Iris pigment epithelial cell (primary cell): ENCODE measurements around the gene FBL.
A peak's percentile ranks its signal among the peaks of the same experiment; 100 is the strongest.

Source experiments
- DNase-seq: peaks from one replicate; pipeline ENCODE4 v3.0.0-alpha.2; 2011; ENCODE audit warnings: low read depth

The FBL gene

GRCh38 chr19:39842693-39843435 is 3.3 kb downstream of the FBL start:
- DNase-seq = no peak

- no peak for DNase-seq
These were observed 5.1 kb downstream of the FBL start for GRCh38 chr19:39841041-39841440.

- DNase-seq = no peak
These were observed 5.7 kb downstream of the FBL start for GRCh38 chr19:39840492-39840891.

- no peak for DNase-seq
These were observed 6.4 kb downstream of the FBL start for GRCh38 chr19:39839678-39840327.

GRCh38 chr19:39838569-39838968 is 7.6 kb downstream of the FBL start:
- DNase-seq = no peak

- no peak for DNase-seq
These were observed 8.2 kb downstream of the FBL start for GRCh38 chr19:39837978-39838377.

GRCh38 chr19:39834287-39834841 is 11.8 kb downstream of the FBL start:
- no peak for DNase-seq

- DNase-seq = peak; percentile 97
These were observed 12.5 kb downstream of the FBL start, which contains the start of gene DYRK1B for GRCh38 chr19:39833464-39834286. DYRK1B (minus strand) TSS chr19:39834162; CDS start chr19:39831867, 2,295 bp downstream.

GRCh38 chr19:39833160-39833463 is 13.1 kb downstream of the FBL start:
- no peak for DNase-seq

- no peak for DNase-seq
These were observed 13.7 kb downstream of the FBL start for GRCh38 chr19:39832341-39833083.

- DNase-seq = no peak
These were observed 14.5 kb downstream of the FBL start for GRCh38 chr19:39831679-39832078.

GRCh38 chr19:39830847-39831246 is 15.3 kb downstream of the FBL start:
- no peak for DNase-seq

- DNase-seq = no peak
These were observed 15.8 kb downstream of the FBL start for GRCh38 chr19:39830406-39830805.

- no peak for DNase-seq
These were observed 16.4 kb downstream of the FBL start for GRCh38 chr19:39829702-39830275.

GRCh38 chr19:39828654-39829032 is 17.5 kb downstream of the FBL start:
- no peak for DNase-seq

GRCh38 chr19:39828015-39828653 is 18.0 kb downstream of the FBL start:
- no peak for DNase-seq

- DNase-seq = no peak
These were observed 19.0 kb downstream of the FBL start for GRCh38 chr19:39827216-39827615.

GRCh38 chr19:39826311-39826945 is 19.8 kb downstream of the FBL start:
- no peak for DNase-seq

- no peak for DNase-seq
These were observed 20.6 kb downstream of the FBL start for GRCh38 chr19:39825531-39826076.

GRCh38 chr19:39825093-39825463 is 21.1 kb downstream of the FBL start:
- no peak for DNase-seq
